Inflammatory macrophage treated with lipopolysaccharide for 1 hour (primary cell): ENCODE results near the gene EIF1AX.
"Not testable (repeated sequence)": the region's sequence is repeated elsewhere in the genome, so short reads cannot be mapped to it uniquely, and the experiment has no call there.

ENCODE experiments used
- DNase-seq, 2 donors: peaks; one replicate each; pipeline ENCODE4 v3.0.0-alpha.2; 2020 to 2022

EIF1AX gene

GRCh38 chrX:20126833-20127232 is 14.8 kb downstream of the EIF1AX start:
- not testable (repeated sequence) for DNase-seq

- no peak for DNase-seq
These were observed 16.7 kb downstream of the EIF1AX start for GRCh38 chrX:20124964-20125363.

- DNase-seq, result no peak
These were observed 23.4 kb downstream of the EIF1AX start for GRCh38 chrX:20118065-20118824.

- DNase-seq, result no peak
These were observed 24.9 kb downstream of the EIF1AX start, which contains the start of gene MAP7D2 for GRCh38 chrX:20116577-20117240. Gene MAP7D2, minus strand, starts transcription at chrX:20116907. Its CDS starts 28 bp downstream, at chrX:20116879.

GRCh38 chrX:20116087-20116576 is 25.5 kb downstream of the EIF1AX start:
- no peak for DNase-seq

GRCh38 chrX:20112022-20112774 is 29.4 kb downstream of the EIF1AX start:
- no peak for DNase-seq

GRCh38 chrX:20111271-20111670 is 30.4 kb downstream of the EIF1AX start:
- DNase-seq, result no peak

GRCh38 chrX:20101934-20102581 is 39.6 kb downstream of the EIF1AX start:
- DNase-seq, result no peak

- DNase-seq, result no peak
These were observed 50.1 kb downstream of the EIF1AX start for GRCh38 chrX:20091499-20091898.

GRCh38 chrX:20089845-20090244 is 51.8 kb downstream of the EIF1AX start:
- DNase-seq, result no peak

- no peak for DNase-seq
These were observed 61.4 kb downstream of the EIF1AX start for GRCh38 chrX:20080277-20080676.
